GM18499 (cell line): ENCODE results near the gene ERRFI1.

ENCODE experiments used
- ATAC-seq: cut with Tn5 transposase; IDR thresholded peaks from one replicate; pipeline ENCODE4 v1.9.1; 2021; ENCODE audit warnings: moderate number of reproducible peaks; ENCODE audit not compliant: insufficient read depth, unreplicated experiment

Gene ERRFI1

GRCh38 chr1:8021676-8022266 is 4.3 kb downstream of the ERRFI1 start:
- no peak for ATAC-seq

GRCh38 chr1:8020032-8020431 is 6.1 kb downstream of the ERRFI1 start:
- ATAC-seq, result no peak

GRCh38 chr1:8019229-8019620 is 6.9 kb downstream of the ERRFI1 start:
- no peak for ATAC-seq

- ATAC-seq, result no peak
Measured at GRCh38 chr1:8018492-8019228, 7.4 kb downstream of the ERRFI1 start.

GRCh38 chr1:8017495-8018197 is 8.5 kb downstream of the ERRFI1 start:
- ATAC-seq, result no peak

GRCh38 chr1:8016895-8017241 is 9.2 kb downstream of the ERRFI1 start:
- no peak for ATAC-seq

- ATAC-seq, result no peak
Measured at GRCh38 chr1:8016210-8016894, 9.8 kb downstream of the ERRFI1 start.

- ATAC-seq, result no peak
Measured at GRCh38 chr1:8015809-8016165, 10.3 kb downstream of the ERRFI1 start.

- no peak for ATAC-seq
Measured at GRCh38 chr1:8015036-8015808, 10.9 kb downstream of the ERRFI1 start.

- ATAC-seq, result no peak
Measured at GRCh38 chr1:8014381-8014988, 11.6 kb downstream of the ERRFI1 start.

- ATAC-seq, result no peak
Measured at GRCh38 chr1:8013800-8014199, 12.3 kb downstream of the ERRFI1 start.

- ATAC-seq, result no peak
Measured at GRCh38 chr1:8013399-8013798, 12.7 kb downstream of the ERRFI1 start.

- ATAC-seq, result no peak
Measured at GRCh38 chr1:8012955-8013354, 13.2 kb downstream of the ERRFI1 start.

- no peak for ATAC-seq
Measured at GRCh38 chr1:8011923-8012858, 13.9 kb downstream of the ERRFI1 start.

- no peak for ATAC-seq
Measured at GRCh38 chr1:8011016-8011415, 15.1 kb downstream of the ERRFI1 start.

GRCh38 chr1:8010080-8010664 is 15.9 kb downstream of the ERRFI1 start:
- no peak for ATAC-seq

- ATAC-seq, result no peak
Measured at GRCh38 chr1:8009043-8010002, 16.8 kb downstream of the ERRFI1 start.
